ENCODE measurements around the gene TMPRSS15.

Gene TMPRSS15

DNA sequence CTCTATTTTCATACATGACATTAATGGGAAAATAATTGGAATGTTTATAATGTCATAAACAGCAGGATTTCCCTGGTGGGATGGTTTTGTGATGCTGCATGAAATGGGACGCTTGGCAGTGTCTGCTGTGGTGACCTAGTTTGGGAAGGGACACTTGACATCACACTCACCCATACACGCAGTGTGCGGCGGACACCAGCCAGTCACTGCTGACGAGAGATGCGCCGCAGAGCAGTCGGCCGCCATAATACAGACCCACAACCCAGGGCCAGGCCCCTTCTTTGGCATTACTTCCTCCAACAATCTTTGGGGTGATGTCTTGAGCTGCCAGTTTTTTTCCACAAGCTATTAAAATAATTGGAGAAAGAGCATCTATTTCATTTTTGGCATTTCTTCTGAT, 109.5 kb downstream of the TMPRSS15 start:
- no peak overlapping the region for H3K4me3 ChIP-seq (ENCODE audit: low read depth, low read length)
- DNase-seq (ENCODE audit: low read depth) = no peak
- TF ChIP-seq, protein P1, sequence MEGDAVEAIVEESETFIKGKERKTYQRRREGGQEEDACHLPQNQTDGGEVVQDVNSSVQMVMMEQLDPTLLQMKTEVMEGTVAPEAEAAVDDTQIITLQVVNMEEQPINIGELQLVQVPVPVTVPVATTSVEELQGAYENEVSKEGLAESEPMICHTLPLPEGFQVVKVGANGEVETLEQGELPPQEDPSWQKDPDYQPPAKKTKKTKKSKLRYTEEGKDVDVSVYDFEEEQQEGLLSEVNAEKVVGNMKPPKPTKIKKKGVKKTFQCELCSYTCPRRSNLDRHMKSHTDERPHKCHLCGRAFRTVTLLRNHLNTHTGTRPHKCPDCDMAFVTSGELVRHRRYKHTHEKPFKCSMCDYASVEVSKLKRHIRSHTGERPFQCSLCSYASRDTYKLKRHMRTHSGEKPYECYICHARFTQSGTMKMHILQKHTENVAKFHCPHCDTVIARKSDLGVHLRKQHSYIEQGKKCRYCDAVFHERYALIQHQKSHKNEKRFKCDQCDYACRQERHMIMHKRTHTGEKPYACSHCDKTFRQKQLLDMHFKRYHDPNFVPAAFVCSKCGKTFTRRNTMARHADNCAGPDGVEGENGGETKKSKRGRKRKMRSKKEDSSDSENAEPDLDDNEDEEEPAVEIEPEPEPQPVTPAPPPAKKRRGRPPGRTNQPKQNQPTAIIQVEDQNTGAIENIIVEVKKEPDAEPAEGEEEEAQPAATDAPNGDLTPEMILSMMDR (IDR thresholded peaks at IDR 0.05; ENCODE audit: low read depth, low read length, missing control alignments) = no peak

DNA sequence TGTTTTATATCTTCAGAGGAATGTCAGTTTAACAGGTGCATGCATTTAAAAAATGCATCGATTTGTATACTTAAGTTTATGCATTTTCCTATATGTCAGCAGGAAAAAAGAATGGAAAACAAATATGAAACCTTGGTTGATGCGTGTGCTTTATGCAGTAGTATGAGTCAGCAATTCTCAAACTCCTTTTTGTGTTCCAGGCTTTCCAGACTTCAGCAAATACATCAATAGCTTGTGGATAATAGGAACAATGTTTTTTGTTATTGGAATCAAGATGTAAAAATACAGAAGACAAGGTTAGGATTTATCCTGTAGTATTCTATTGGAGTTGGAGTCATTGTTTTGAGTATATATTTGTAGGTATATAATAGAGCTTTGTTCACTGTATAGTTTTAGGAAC, 113.7 kb downstream of the TMPRSS15 start:
- TF ChIP-seq, protein P1 (IDR thresholded peaks at IDR 0.05; ENCODE audit: low read depth, low read length, missing control alignments) = no peak
- no peak overlapping the region for H3K4me3 ChIP-seq (ENCODE audit: low read depth, low read length)
- DNase-seq (ENCODE audit: low read depth) = no peak

DNA sequence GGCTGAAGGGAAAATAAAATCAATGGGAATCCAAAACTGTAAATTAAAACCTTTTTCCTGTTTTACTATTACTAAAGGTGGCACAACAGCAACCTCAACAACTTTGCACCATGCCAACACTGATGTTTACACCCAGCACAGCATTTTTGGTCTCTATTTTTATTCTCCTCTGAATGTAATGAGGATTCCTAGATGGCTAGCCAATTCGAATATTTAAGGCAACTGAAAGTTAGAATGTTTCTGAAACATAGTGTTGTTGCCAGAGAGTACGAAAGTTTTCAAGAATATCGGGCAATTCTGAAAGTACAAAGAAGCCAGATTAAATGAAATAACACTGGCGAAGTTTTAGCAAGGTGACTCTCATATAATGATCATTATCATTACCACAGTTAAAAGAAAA, 118.2 kb downstream of the TMPRSS15 start:
- TF ChIP-seq, protein P1 (IDR thresholded peaks at IDR 0.05; ENCODE audit: low read depth, low read length, missing control alignments) = no peak
- DNase-seq (ENCODE audit: low read depth) = no peak
- no peak overlapping the region for H3K4me3 ChIP-seq (ENCODE audit: low read depth, low read length)

DNA sequence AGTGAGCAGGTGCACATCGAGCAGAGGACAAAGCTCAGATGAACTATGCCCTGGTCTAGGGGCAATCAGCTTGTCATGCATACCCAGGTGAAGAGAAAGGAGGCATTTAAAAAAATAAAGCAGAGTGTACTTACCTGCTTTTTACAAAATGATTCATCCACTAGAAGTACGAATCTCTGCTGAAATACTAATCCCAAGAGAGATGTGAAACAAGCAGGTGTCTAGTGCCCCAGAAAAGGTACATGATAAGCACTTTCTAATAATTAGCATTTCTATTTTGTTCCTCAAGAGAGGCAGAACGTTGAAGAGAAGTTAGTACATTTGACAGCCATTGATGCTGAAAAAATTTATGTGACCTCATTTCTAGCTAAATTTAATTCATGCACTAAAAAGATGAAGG, 127.8 kb downstream of the TMPRSS15 start:
- TF ChIP-seq, protein P1 (IDR thresholded peaks at IDR 0.05; ENCODE audit: low read depth, low read length, missing control alignments) = no peak
- DNase-seq (ENCODE audit: low read depth) = no peak

DNA sequence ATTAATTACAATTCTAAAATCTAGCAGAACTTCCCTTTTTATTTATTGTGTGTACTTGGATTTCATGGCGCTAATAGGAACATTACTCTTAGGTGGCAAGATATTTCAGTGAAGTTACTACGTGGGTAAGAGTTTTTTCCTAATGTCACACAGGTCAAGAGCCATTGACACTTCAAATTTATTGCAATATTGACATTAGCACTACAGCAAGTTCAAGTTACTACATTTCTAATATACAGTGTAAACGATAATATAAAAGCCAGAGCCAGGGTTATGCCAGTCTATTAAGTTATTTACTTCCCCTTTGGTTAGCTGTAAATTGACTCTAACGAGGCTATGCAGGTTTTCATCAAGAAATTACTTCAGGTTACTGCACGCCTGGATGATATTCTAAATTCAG, 129.2 kb downstream of the TMPRSS15 start:
- TF ChIP-seq, protein P1 (IDR thresholded peaks at IDR 0.05; ENCODE audit: low read depth, low read length, missing control alignments) = no peak
- DNase-seq (ENCODE audit: low read depth) = no peak
- H3K4me3 ChIP-seq (ENCODE audit: low read depth, low read length) = no peak overlapping the region

More for the DNA sequence above, 127.8 kb downstream of the TMPRSS15 start:
- no peak overlapping the region for H3K4me3 ChIP-seq (ENCODE audit: low read depth, low read length)

DNA sequence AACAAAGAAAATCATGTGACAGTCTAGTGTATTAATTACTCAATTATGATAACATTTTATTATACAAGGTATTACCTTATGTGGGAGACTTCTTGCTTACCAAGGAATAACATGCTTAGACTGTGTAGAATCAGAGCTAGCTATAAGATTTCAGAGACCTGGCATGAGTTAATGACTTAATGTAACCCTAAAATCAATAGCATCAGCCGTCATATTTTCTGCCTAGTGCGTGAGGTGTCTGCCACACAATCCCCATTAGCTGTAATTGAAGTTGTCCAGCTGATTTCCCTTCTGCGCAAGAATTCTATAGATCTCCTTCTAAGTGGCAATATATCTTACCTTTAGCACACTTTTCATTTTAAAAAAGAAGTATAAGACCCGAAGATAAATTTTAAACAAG, 130.2 kb downstream of the TMPRSS15 start:
- DNase-seq (ENCODE audit: low read depth) = no peak
- TF ChIP-seq, protein P1 (IDR thresholded peaks at IDR 0.05; ENCODE audit: low read depth, low read length, missing control alignments) = no peak
- H3K4me3 ChIP-seq (ENCODE audit: low read depth, low read length) = no peak overlapping the region

DNA sequence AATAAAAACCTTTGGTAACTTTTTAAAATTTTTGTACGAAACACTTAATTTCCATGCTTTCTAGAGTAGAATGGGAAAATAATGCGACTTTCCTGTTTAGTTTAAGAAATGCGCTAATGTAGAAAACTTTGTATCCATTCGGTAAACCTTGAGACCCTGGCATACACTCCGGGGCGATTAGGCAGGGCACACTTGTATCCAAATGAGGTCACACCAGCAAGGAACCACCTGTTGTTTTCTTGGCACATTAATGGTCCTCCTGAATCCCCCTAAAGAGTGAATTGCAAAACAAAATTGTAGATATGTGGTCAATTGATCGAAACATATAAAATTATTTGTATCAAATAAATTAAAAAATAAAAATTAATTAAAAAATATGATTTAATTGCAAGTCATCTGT, 133.7 kb downstream of the TMPRSS15 start:
- TF ChIP-seq, protein P1 (IDR thresholded peaks at IDR 0.05; ENCODE audit: low read depth, low read length, missing control alignments) = no peak
- no peak overlapping the region for H3K4me3 ChIP-seq (ENCODE audit: low read depth, low read length)
- DNase-seq (ENCODE audit: low read depth) = no peak
